ENCODE results near the gene ZBTB20.

GRCh38 chr3:114873591-114873990, 273.5 kb downstream of the ZBTB20 start:
- TF ChIP-seq, protein P1, sequence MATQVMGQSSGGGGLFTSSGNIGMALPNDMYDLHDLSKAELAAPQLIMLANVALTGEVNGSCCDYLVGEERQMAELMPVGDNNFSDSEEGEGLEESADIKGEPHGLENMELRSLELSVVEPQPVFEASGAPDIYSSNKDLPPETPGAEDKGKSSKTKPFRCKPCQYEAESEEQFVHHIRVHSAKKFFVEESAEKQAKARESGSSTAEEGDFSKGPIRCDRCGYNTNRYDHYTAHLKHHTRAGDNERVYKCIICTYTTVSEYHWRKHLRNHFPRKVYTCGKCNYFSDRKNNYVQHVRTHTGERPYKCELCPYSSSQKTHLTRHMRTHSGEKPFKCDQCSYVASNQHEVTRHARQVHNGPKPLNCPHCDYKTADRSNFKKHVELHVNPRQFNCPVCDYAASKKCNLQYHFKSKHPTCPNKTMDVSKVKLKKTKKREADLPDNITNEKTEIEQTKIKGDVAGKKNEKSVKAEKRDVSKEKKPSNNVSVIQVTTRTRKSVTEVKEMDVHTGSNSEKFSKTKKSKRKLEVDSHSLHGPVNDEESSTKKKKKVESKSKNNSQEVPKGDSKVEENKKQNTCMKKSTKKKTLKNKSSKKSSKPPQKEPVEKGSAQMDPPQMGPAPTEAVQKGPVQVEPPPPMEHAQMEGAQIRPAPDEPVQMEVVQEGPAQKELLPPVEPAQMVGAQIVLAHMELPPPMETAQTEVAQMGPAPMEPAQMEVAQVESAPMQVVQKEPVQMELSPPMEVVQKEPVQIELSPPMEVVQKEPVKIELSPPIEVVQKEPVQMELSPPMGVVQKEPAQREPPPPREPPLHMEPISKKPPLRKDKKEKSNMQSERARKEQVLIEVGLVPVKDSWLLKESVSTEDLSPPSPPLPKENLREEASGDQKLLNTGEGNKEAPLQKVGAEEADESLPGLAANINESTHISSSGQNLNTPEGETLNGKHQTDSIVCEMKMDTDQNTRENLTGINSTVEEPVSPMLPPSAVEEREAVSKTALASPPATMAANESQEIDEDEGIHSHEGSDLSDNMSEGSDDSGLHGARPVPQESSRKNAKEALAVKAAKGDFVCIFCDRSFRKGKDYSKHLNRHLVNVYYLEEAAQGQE (IDR thresholded peaks at IDR 0.05; ENCODE audit: insufficient replicate concordance, low read depth), result no peak
- TF ChIP-seq, protein P2, sequence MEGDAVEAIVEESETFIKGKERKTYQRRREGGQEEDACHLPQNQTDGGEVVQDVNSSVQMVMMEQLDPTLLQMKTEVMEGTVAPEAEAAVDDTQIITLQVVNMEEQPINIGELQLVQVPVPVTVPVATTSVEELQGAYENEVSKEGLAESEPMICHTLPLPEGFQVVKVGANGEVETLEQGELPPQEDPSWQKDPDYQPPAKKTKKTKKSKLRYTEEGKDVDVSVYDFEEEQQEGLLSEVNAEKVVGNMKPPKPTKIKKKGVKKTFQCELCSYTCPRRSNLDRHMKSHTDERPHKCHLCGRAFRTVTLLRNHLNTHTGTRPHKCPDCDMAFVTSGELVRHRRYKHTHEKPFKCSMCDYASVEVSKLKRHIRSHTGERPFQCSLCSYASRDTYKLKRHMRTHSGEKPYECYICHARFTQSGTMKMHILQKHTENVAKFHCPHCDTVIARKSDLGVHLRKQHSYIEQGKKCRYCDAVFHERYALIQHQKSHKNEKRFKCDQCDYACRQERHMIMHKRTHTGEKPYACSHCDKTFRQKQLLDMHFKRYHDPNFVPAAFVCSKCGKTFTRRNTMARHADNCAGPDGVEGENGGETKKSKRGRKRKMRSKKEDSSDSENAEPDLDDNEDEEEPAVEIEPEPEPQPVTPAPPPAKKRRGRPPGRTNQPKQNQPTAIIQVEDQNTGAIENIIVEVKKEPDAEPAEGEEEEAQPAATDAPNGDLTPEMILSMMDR (IDR thresholded peaks at IDR 0.05; ENCODE audit: insufficient read depth, low read length), result no peak
- TF ChIP-seq POLR2AphosphoS5 (IDR thresholded peaks at IDR 0.05; ENCODE audit: low read depth) (no peak), GABPA (IDR thresholded peaks at IDR 0.05; ENCODE audit: low read depth) (no peak)
